HepG2 (cell line): ENCODE measurements around the gene TAL2. TPM values are rescaled to one million over a fixed set of nuclear protein-coding genes. Genes with fewer than 3 reads are reported as not detected.

Experiments used
- AGO1 ChIP-seq: fragments of 200-400 bp; formaldehyde crosslinking; IDR thresholded peaks from 2 replicates; pipeline ENCODE4 v1.6.1; 2017; ENCODE audit warnings: mild to moderate bottlenecking, low read depth, low read length, moderate library complexity; ENCODE audit not compliant: poor library complexity, severe bottlenecking
- ARID5B ChIP-seq: IDR thresholded peaks from 2 replicates; pipeline ENCODE4 v1.4.0; 2020; ENCODE audit warnings: mild to moderate bottlenecking, missing genetic modification reagents
- ATAD3A ChIP-seq: sonication (generic); formaldehyde crosslinking; IDR thresholded peaks from 2 replicates; pipeline ENCODE4 v1.4.0; 2020; ENCODE audit warnings: missing genetic modification reagents
- ATRX ChIP-seq: sonication (generic); formaldehyde crosslinking; IDR thresholded peaks from 2 replicates; pipeline ENCODE4 v1.4.0; 2020; ENCODE audit warnings: missing genetic modification reagents, borderline replicate concordance
- GATAD2A ChIP-seq: IDR thresholded peaks from 2 replicates; pipeline ENCODE4 v1.6.1; 2016
- HIC2 ChIP-seq: sonication (generic); formaldehyde crosslinking; IDR thresholded peaks from 2 replicates; pipeline ENCODE4 v1.9.0; 2022; ENCODE audit warnings: low read depth, missing genetic modification reagents
- HNF4A ChIP-seq: sonication (generic); formaldehyde crosslinking; IDR thresholded peaks from 2 replicates; pipeline ENCODE4 v1.4.0; 2020; ENCODE audit warnings: missing genetic modification reagents
- MATR3 ChIP-seq: sonication (generic); formaldehyde crosslinking; IDR thresholded peaks from 2 replicates; pipeline ENCODE4 v1.4.0; 2020; ENCODE audit warnings: missing genetic modification reagents
- MTA1 ChIP-seq: sonication (generic); formaldehyde crosslinking; IDR thresholded peaks from 2 replicates; pipeline ENCODE4 v1.4.0; 2020; ENCODE audit warnings: missing genetic modification reagents, mild to moderate bottlenecking, borderline replicate concordance
- NCOA5 ChIP-seq: sonication (generic); formaldehyde crosslinking; IDR thresholded peaks from 2 replicates; pipeline ENCODE4 v1.4.0; 2020; ENCODE audit warnings: missing genetic modification reagents
- NFKBIZ ChIP-seq: IDR thresholded peaks from 2 replicates; pipeline ENCODE4 v1.6.1; 2018; ENCODE audit warnings: missing genetic modification reagents, missing compliant biosample characterization
- NPAS2 ChIP-seq: sonication (generic); formaldehyde crosslinking; IDR thresholded peaks from 2 replicates; pipeline ENCODE4 v1.8.0; 2022; ENCODE audit warnings: mild to moderate bottlenecking, missing genetic modification reagents, borderline replicate concordance
- PITX1 ChIP-seq: sonication (generic); formaldehyde crosslinking; IDR thresholded peaks from 2 replicates; pipeline ENCODE4 v1.5.1; 2020; ENCODE audit warnings: mild to moderate bottlenecking, missing genetic modification reagents
- SATB2 ChIP-seq: sonication (generic); formaldehyde crosslinking; IDR thresholded peaks from 2 replicates; pipeline ENCODE4 v1.5.0; 2020; ENCODE audit warnings: missing genetic modification reagents
- SRF ChIP-seq: IDR thresholded peaks from 2 replicates; pipeline ENCODE4 v1.6.1; 2011; ENCODE audit warnings: mild to moderate bottlenecking, low read depth, low read length, moderate library complexity
- ZFP90 ChIP-seq: sonication (generic); formaldehyde crosslinking; IDR thresholded peaks from 2 replicates; pipeline ENCODE4 v1.8.0; 2022; ENCODE audit warnings: missing genetic modification reagents, mild to moderate bottlenecking, inconsistent platforms, borderline replicate concordance
- ZNF3 ChIP-seq: IDR thresholded peaks from 2 replicates; pipeline ENCODE4 v1.7.0; 2017; ENCODE audit warnings: inconsistent platforms
- ZNF33B ChIP-seq: sonication (generic); formaldehyde crosslinking; IDR thresholded peaks from 2 replicates; pipeline ENCODE4 v1.5.1; 2020; ENCODE audit warnings: mild to moderate bottlenecking, missing genetic modification reagents
- ZNF350 ChIP-seq: sonication (generic); formaldehyde crosslinking; IDR thresholded peaks from 2 replicates; pipeline ENCODE4 v1.4.0; 2020; ENCODE audit warnings: mild to moderate bottlenecking, low read depth, missing genetic modification reagents, borderline replicate concordance
- ZNF598 ChIP-seq: sonication (generic); formaldehyde crosslinking; IDR thresholded peaks from 2 replicates; pipeline ENCODE4 v1.5.1; 2020; ENCODE audit warnings: mild to moderate bottlenecking, missing genetic modification reagents, borderline replicate concordance
- ZNF883 ChIP-seq: sonication (generic); formaldehyde crosslinking; IDR thresholded peaks from 2 replicates; pipeline ENCODE4 v1.5.1; 2020; ENCODE audit warnings: mild to moderate bottlenecking, missing genetic modification reagents; ENCODE audit errors: not compliant biosample characterization
- polyA plus RNA-seq, 8 experiments: library from polyadenylated mRNA; depleted of rRNA in 3 of 8; stranded (reverse) in 7 of 8; unstranded in 1 of 8; fragments of >200 nt; fragmentation: Illumina TruSeq in 4 of 8; extraction: Trizol in 4 of 8; gene quantifications; 2 replicates each; pipeline versions ENCODE4 v1.2.1 to v1.2.3, GENCODE V29; 2011 to 2016; ENCODE audit warnings: low read depth in 4 of 8, missing spikeins in 1 of 8, mixed read lengths in 1 of 8; ENCODE audit not compliant: insufficient read depth in 1 of 8
- total RNA-seq, 5 experiments: library from RNA; depleted of rRNA; stranded (reverse); fragments of >200 nt; fragmentation: Illumina TruSeq; extraction: Trizol; gene quantifications; 2 replicates each; pipeline ENCODE4 v1.2.3, GENCODE V29; 2016; ENCODE audit warnings: low read depth in 1 of 5

The TAL2 gene
- total and polyA plus RNA-seq, 2 of the 13 experiments (the other 11 are each of a cell fraction or from before 2014, with no cell fraction given) = 0.22 TPM; not detected in 1

- TF ChIP-seq HNF4A (CRISPR knock-in tag) = peak; percentile 82
- TF ChIP-seq MTA1 (CRISPR knock-in tag) = no peak
- peak; percentile 62; the same call in 1 of the 2 replicates for TF ChIP-seq ARID5B
- TF ChIP-seq NPAS2 = no peak
- no peak for TF ChIP-seq ATAD3A (CRISPR knock-in tag)
- TF ChIP-seq ZNF33B (CRISPR knock-in tag) = no peak
- no peak for TF ChIP-seq NFKBIZ (CRISPR knock-in tag)
- no peak for TF ChIP-seq AGO1
- TF ChIP-seq ZNF3 (CRISPR knock-in tag) = no peak
- no peak for TF ChIP-seq ZFP90 (CRISPR knock-in tag)
- TF ChIP-seq SRF = no peak
- no peak for TF ChIP-seq SATB2 (CRISPR knock-in tag)
- TF ChIP-seq GATAD2A (CRISPR knock-in tag) = peak; percentile 37; the same call in 1 of the 2 replicates
- no peak for TF ChIP-seq ATRX (CRISPR knock-in tag)
- peak; percentile 90 for TF ChIP-seq PITX1 (CRISPR knock-in tag)
- no peak for TF ChIP-seq ZNF350 (CRISPR knock-in tag)
- no peak for TF ChIP-seq MATR3 (CRISPR knock-in tag)
- no peak for TF ChIP-seq ZNF883
- TF ChIP-seq HIC2 (CRISPR knock-in tag) = no peak
- no peak for TF ChIP-seq NCOA5 (CRISPR knock-in tag)
- no peak for TF ChIP-seq ZNF598 (CRISPR knock-in tag)
Measured at GRCh38 chr9:105679257-105680022, 17.2 kb downstream of the TAL2 start (continued).
